ENCODE measurements around the gene SEC24D.

The SEC24D gene

GRCh38 chr4:118680808-118681207 lies 155.1 kb downstream of the SEC24D start:
- POLR2A ChIA-PET = no interaction called here

DNA sequence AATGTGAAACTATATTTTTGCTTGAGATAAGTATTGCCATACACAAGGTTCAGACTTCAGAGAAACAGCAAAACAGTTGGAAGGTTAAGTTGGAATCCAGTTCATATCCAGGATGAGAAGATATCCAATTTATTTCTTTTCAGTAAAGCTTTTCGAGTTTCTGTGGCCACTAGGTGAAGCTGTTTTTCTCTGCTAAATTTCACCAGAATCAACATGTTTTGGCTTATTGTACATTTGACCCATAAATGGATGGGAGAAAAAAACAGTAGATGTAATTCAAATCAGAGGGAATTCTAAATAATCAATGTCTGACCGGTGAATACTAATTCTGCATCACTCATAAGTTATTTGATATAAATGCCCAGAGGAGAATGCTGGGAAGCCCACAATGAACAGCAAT lies 159.8 kb downstream of the SEC24D start:
- CTCF ChIA-PET = interaction anchor here (1.0 to 2.4 kb wide), 3 partner anchors 9 to 293 kb away, joined by 3 to 7 read pairs (median 6); partner anchors contain the start of gene METTL14
- no peak for DNase-seq (ENCODE audit: low read depth, low spot score)
- H3K4me3 ChIP-seq (ENCODE audit: low read depth, low read length) = no peak overlapping the region
- peak; percentile 18 for TF ChIP-seq CTCF (IDR thresholded peaks at IDR 0.05; ENCODE audit: insufficient read depth, low read length, missing control alignments)
- POLR2A ChIA-PET = no interaction called here

More at GRCh38 chr4:118680808-118681207, 155.1 kb downstream of the SEC24D start:
- H3K4me3 ChIP-seq (ENCODE audit: low read depth, low read length) = no peak overlapping the region
- TF ChIP-seq CTCF (IDR thresholded peaks at IDR 0.05; ENCODE audit: insufficient read depth, low read length, missing control alignments) = no peak
- CTCF ChIA-PET = no interaction called here
- DNase-seq (ENCODE audit: low read depth, low spot score) = no peak
